Nephron progenitor cell (in vitro differentiated cells): ENCODE measurements around the gene ABI3BP.
A peak's percentile ranks its signal among the peaks of the same experiment; 100 is the strongest.

Source experiments
- DNase-seq: peaks from one replicate; pipeline ENCODE4 v3.0.0; 2021
- H3K27ac Mint-ChIP-seq: 2 replicates; pipeline ENCODE4 v1.8.0; 2021; ENCODE audit warnings: mild to moderate bottlenecking, moderate library complexity, mixed read lengths
- H3K27me3 Mint-ChIP-seq: 2 replicates; pipeline ENCODE4 v1.8.0; 2021; ENCODE audit warnings: mild to moderate bottlenecking, low read depth, mixed read lengths; ENCODE audit not compliant: poor library complexity
- H3K36me3 Mint-ChIP-seq: 2 replicates; pipeline ENCODE4 v1.8.0; 2021; ENCODE audit warnings: low read depth, mixed read lengths
- H3K4me1 Mint-ChIP-seq: 2 replicates; pipeline ENCODE4 v1.8.0; 2021; ENCODE audit warnings: mixed read lengths
- H3K4me3 Mint-ChIP-seq: 2 replicates; pipeline ENCODE4 v1.8.0; 2021; ENCODE audit warnings: mild to moderate bottlenecking, moderate library complexity, mixed read lengths
- H3K9me3 Mint-ChIP-seq: 2 replicates; pipeline ENCODE4 v1.8.0; 2021; ENCODE audit warnings: mild to moderate bottlenecking, moderate library complexity, mixed read lengths
- TF ChIP-seq, protein P1 (sequence below): fragments of 200-600 bp; sonication (generic); IDR thresholded peaks from 2 replicates; pipeline ENCODE4 v1.5.0; 2021; ENCODE audit warnings: antibody characterized with exemption

The ABI3BP gene

GRCh38 chr3:100744671-100745070 lies 248.6 kb downstream of the ABI3BP start:
- no peak for DNase-seq
- H3K4me1 Mint-ChIP-seq: peaks cover 13% of the 10 kb centered on the region
- TF ChIP-seq, protein P1, sequence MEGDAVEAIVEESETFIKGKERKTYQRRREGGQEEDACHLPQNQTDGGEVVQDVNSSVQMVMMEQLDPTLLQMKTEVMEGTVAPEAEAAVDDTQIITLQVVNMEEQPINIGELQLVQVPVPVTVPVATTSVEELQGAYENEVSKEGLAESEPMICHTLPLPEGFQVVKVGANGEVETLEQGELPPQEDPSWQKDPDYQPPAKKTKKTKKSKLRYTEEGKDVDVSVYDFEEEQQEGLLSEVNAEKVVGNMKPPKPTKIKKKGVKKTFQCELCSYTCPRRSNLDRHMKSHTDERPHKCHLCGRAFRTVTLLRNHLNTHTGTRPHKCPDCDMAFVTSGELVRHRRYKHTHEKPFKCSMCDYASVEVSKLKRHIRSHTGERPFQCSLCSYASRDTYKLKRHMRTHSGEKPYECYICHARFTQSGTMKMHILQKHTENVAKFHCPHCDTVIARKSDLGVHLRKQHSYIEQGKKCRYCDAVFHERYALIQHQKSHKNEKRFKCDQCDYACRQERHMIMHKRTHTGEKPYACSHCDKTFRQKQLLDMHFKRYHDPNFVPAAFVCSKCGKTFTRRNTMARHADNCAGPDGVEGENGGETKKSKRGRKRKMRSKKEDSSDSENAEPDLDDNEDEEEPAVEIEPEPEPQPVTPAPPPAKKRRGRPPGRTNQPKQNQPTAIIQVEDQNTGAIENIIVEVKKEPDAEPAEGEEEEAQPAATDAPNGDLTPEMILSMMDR: no peak
- peaks cover 62% of the 10 kb centered on the region for H3K36me3 Mint-ChIP-seq
- H3K27me3 Mint-ChIP-seq: no peaks in the 10 kb centered on the region
- H3K4me3 Mint-ChIP-seq: no peak overlapping the region
- peak overlapping the region; percentile 21 for H3K27ac Mint-ChIP-seq
- H3K9me3 Mint-ChIP-seq: no peaks in the 10 kb centered on the region

GRCh38 chr3:100743535-100743934 lies 249.7 kb downstream of the ABI3BP start:
- TF ChIP-seq, protein P1: no peak
- Mint-ChIP-seq H3K27ac (no peak overlapping the region), H3K4me3 (no peak overlapping the region), H3K36me3 (peaks cover 59% of the 10 kb centered on the region), H3K27me3 (no peaks in the 10 kb centered on the region), H3K9me3 (no peaks in the 10 kb centered on the region), H3K4me1 (peaks cover 13% of the 10 kb centered on the region)
- no peak for DNase-seq

DNA sequence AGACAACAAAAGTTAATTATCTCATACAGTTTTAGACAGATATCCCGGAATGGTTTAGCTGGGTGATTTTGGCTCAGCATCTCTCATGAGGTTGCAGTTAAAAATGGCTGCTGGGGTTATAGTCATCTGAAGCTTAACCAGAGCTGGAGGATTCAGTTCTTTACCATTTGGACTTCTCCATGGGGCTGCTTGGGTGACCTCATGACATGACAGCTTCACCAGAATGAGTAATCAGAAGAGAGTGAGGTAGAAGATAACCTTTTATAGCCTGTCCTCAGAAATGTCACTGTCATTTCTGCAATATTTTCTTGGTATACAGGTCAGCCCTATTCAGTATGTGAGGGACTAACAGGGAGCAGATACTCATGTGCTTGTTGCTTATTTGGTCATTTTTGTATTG lies 253.0 kb downstream of the ABI3BP start:
- Mint-ChIP-seq H3K27me3 (peaks cover 3% of the 10 kb centered on the region), H3K27ac (no peak overlapping the region)
- DNase-seq: no peak

DNA sequence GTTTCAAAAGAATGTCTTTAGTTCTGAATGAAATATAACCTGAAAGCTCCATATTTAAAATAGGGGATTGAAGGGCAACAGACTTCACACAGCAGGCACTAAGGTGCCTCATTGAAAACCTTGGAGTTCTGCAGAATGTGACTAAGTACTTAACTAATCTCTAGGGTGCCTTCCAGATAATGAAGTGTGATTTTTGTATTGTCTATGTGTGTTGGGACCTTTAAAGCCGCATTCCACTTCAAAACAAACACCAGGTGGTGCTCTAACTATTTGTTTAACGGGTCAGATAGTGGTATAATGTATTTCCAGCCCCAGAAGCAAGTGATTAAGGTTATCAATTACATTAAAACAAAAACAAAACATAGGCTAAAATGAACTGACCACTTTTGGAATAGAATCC lies 255.9 kb downstream of the ABI3BP start:
- DNase-seq: no peak
- peaks cover 3% of the 10 kb centered on the region for H3K27me3 Mint-ChIP-seq

More for the DNA sequence above, 253.0 kb downstream of the ABI3BP start:
- TF ChIP-seq, protein P1: no peak
- Mint-ChIP-seq H3K4me3 (no peak overlapping the region), H3K4me1 (peaks cover 5% of the 10 kb centered on the region), H3K9me3 (no peaks in the 10 kb centered on the region), H3K36me3 (peaks cover 59% of the 10 kb centered on the region)

DNA sequence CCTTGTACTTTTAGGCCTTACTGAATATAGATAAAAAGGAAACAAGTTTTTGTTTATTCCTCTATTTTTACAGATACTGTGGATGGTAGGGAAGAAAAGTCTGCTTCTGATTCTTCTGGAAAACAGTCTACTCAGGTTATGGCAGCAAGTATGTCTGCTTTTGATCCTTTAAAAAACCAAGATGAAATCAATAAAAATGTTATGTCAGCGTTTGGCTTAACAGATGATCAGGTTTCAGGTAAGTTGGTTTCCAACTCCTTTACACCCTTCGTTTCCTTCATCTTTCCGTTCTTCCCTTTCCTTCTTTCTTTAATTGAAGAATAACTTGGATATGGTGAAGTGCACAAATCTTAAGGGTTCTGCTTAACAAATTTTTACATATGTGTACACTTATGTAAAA lies 260.8 kb downstream of the ABI3BP start:
- Mint-ChIP-seq H3K4me3 (no peak overlapping the region), H3K36me3 (peaks cover 60% of the 10 kb centered on the region), H3K4me1 (peaks cover 5% of the 10 kb centered on the region), H3K27me3 (peaks cover 3% of the 10 kb centered on the region), H3K27ac (no peak overlapping the region), H3K9me3 (no peaks in the 10 kb centered on the region)
- TF ChIP-seq, protein P1: no peak
- DNase-seq: no peak

More for the DNA sequence above, 255.9 kb downstream of the ABI3BP start:
- no peak overlapping the region for H3K27ac Mint-ChIP-seq
- H3K4me3 Mint-ChIP-seq: no peak overlapping the region
- no peaks in the 10 kb centered on the region for H3K9me3 Mint-ChIP-seq
- H3K4me1 Mint-ChIP-seq: peaks cover 5% of the 10 kb centered on the region
- H3K36me3 Mint-ChIP-seq: peaks cover 59% of the 10 kb centered on the region
- TF ChIP-seq, protein P1: peak; percentile 31

DNA sequence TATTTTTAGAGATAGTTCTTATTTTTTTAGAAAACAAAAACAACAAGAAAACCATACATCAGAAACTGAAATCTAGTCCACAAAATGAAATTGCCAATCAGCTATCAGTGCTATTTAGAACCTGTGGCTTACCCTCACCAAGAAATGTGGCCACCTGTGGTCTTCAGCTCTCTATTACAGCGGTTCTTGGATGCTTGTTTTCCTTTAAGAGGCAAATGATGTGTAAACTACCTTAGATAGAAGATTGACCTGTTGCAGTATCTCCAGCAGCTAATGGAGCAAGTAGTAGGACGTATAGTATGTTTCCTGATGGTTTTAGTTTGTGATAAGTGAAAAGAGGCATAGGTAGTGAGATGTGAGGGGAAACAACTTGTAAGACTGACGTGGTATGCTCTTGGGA lies 262.7 kb downstream of the ABI3BP start:
- TF ChIP-seq, protein P1: no peak
- Mint-ChIP-seq H3K4me3 (no peak overlapping the region), H3K4me1 (no peaks in the 10 kb centered on the region), H3K27me3 (no peaks in the 10 kb centered on the region), H3K36me3 (peaks cover 60% of the 10 kb centered on the region), H3K27ac (no peak overlapping the region), H3K9me3 (no peaks in the 10 kb centered on the region)
- DNase-seq: no peak
